H9 (cell line): ENCODE data around the gene PEX10. TPM values are rescaled to one million over a fixed set of nuclear protein-coding genes. Genes with fewer than 3 reads are reported as not detected.

Source experiments
- DNase-seq: peaks from one replicate; pipeline ENCODE4 v3.0.0-alpha.2; 2017
- H2AFZ ChIP-seq: one replicate; pipeline ENCODE4 v1.6.1; 2013; ENCODE audit warnings: mild to moderate bottlenecking, low read length, control low read depth, moderate library complexity
- H2AK5ac ChIP-seq: 2 replicates; pipeline ENCODE4 v1.6.1; 2013; ENCODE audit warnings: low read length, control low read depth, mixed read lengths; ENCODE audit not compliant: insufficient read length
- H2BK120ac ChIP-seq: one replicate; pipeline ENCODE4 v1.6.1; 2013; ENCODE audit warnings: low read depth, mild to moderate bottlenecking, low read length, control low read depth, inconsistent platforms; ENCODE audit not compliant: poor library complexity, severe bottlenecking
- H2BK12ac ChIP-seq: 2 replicates; pipeline ENCODE4 v1.6.1; 2013; ENCODE audit warnings: low read length, control low read depth, mixed read lengths, low read depth; ENCODE audit not compliant: insufficient read length
- H2BK15ac ChIP-seq: 2 replicates; pipeline ENCODE4 v1.6.1; 2013; ENCODE audit warnings: low read depth, low read length, control low read depth
- H2BK20ac ChIP-seq: one replicate; pipeline ENCODE4 v1.6.1; 2013; ENCODE audit warnings: low read depth, mild to moderate bottlenecking, low read length, control low read depth, inconsistent platforms; ENCODE audit not compliant: poor library complexity, severe bottlenecking
- H2BK5ac ChIP-seq: 2 replicates; pipeline ENCODE4 v1.6.1; 2013; ENCODE audit warnings: low read length, control low read depth, mixed read lengths; ENCODE audit not compliant: insufficient read length
- H3K14ac ChIP-seq: 2 replicates; pipeline ENCODE4 v1.6.1; 2013; ENCODE audit warnings: low read length, control low read depth; ENCODE audit not compliant: insufficient read depth
- H3K18ac ChIP-seq: 2 replicates; pipeline ENCODE4 v1.6.1; 2013; ENCODE audit warnings: low read depth, mild to moderate bottlenecking, mixed read lengths, low read length, control low read depth; ENCODE audit not compliant: insufficient read length
- H3K23ac ChIP-seq: 2 replicates; pipeline ENCODE4 v1.6.1; 2013; ENCODE audit warnings: low read length, control low read depth, mixed read lengths, low read depth; ENCODE audit not compliant: insufficient read length
- H3K23me2 ChIP-seq: 2 replicates; pipeline ENCODE4 v1.6.1; 2013; ENCODE audit warnings: low read depth, mild to moderate bottlenecking, mixed read lengths, low read length, control low read depth; ENCODE audit not compliant: insufficient read length, poor library complexity, severe bottlenecking
- H3K27ac ChIP-seq: 2 replicates; pipeline ENCODE4 v1.5.1; 2013; ENCODE audit warnings: low read length, control low read depth, mixed read lengths, low read depth; ENCODE audit not compliant: insufficient read length
- H3K27me3 ChIP-seq: 2 replicates; pipeline ENCODE4 v1.6.1; 2013; ENCODE audit warnings: low read length, control low read depth, inconsistent platforms; ENCODE audit not compliant: insufficient read depth
- H3K4ac ChIP-seq: 2 replicates; pipeline ENCODE4 v1.6.1; 2013; ENCODE audit warnings: low read depth, mild to moderate bottlenecking, control low read depth, inconsistent platforms, low read length, moderate library complexity
- H3K4me1 ChIP-seq: 2 replicates; pipeline ENCODE4 v1.6.1; 2013; ENCODE audit warnings: low read length, control low read depth, inconsistent platforms; ENCODE audit not compliant: insufficient read depth
- H3K4me2 ChIP-seq: 2 replicates; pipeline ENCODE4 v1.6.1; 2013; ENCODE audit warnings: low read length, control low read depth, mixed read lengths; ENCODE audit not compliant: insufficient read length, insufficient read depth
- H3K56ac ChIP-seq: 2 replicates; pipeline ENCODE4 v1.6.1; 2013; ENCODE audit warnings: low read depth, mild to moderate bottlenecking, mixed read lengths, low read length, control low read depth; ENCODE audit not compliant: insufficient read length
- H3K79me1 ChIP-seq: 2 replicates; pipeline ENCODE4 v1.6.1; 2013; ENCODE audit warnings: low read depth, mild to moderate bottlenecking, moderate library complexity, low read length, control low read depth, inconsistent platforms; ENCODE audit not compliant: insufficient read depth, poor library complexity, severe bottlenecking
- H3K79me2 ChIP-seq: 2 replicates; pipeline ENCODE4 v1.6.1; 2013; ENCODE audit warnings: low read length, control low read depth, inconsistent platforms; ENCODE audit not compliant: insufficient read depth
- H3K9ac ChIP-seq: 2 replicates; pipeline ENCODE4 v1.6.1; 2013; ENCODE audit warnings: low read length, control low read depth, mixed read lengths; ENCODE audit not compliant: insufficient read length; ENCODE audit errors: extremely low read depth
- H3K9me3 ChIP-seq: one replicate; pipeline ENCODE4 v1.6.1; 2013; ENCODE audit warnings: low read depth, low read length, inconsistent platforms; ENCODE audit not compliant: control insufficient read depth
- H3T11ph ChIP-seq: one replicate; pipeline ENCODE4 v1.6.1; 2013; ENCODE audit warnings: mild to moderate bottlenecking, low read length, control low read depth, inconsistent platforms
- H4K20me1 ChIP-seq: one replicate; pipeline ENCODE4 v1.6.1; 2013; ENCODE audit not compliant: control insufficient read depth, insufficient read length, insufficient read depth
- H4K5ac ChIP-seq: 2 replicates; pipeline ENCODE4 v1.6.1; 2013; ENCODE audit warnings: low read depth, mild to moderate bottlenecking, mixed read lengths, low read length, control low read depth; ENCODE audit not compliant: insufficient read length
- H4K8ac ChIP-seq: replicated peaks from 2 replicates; pipeline ENCODE4 v1.6.1; 2013; ENCODE audit warnings: low read length, control low read depth, mixed read lengths, low read depth; ENCODE audit not compliant: insufficient read length
- H4K91ac ChIP-seq: 2 replicates; pipeline ENCODE4 v1.6.1; 2013; ENCODE audit warnings: low read depth, mild to moderate bottlenecking, moderate library complexity, mixed read lengths, low read length, control low read depth; ENCODE audit not compliant: insufficient read length
- H3K27ac Mint-ChIP-seq, 3 experiments: 2 replicates in 2 of 3; 3 replicates in 1 of 3; pipeline ENCODE4 v1.8.0; 2020 to 2021; ENCODE audit warnings: mixed read lengths in 3 of 3, mild to moderate bottlenecking in 1 of 3, moderate library complexity in 1 of 3
- H3K27me3 Mint-ChIP-seq: 2 replicates; pipeline ENCODE4 v1.8.0; 2021; ENCODE audit warnings: low read depth, mild to moderate bottlenecking, moderate library complexity, mixed read lengths
- H3K36me3 Mint-ChIP-seq, 3 experiments: 2 replicates in 2 of 3; 3 replicates in 1 of 3; pipeline ENCODE4 v1.8.0; 2020 to 2021; ENCODE audit warnings: low read depth in 3 of 3, mixed read lengths in 3 of 3; ENCODE audit not compliant: insufficient read depth in 1 of 3
- H3K4me1 Mint-ChIP-seq, 2 experiments: 2 replicates each; pipeline ENCODE4 v1.8.0; 2020; ENCODE audit warnings: mixed read lengths in 2 of 2
- H3K4me3 Mint-ChIP-seq, 2 experiments: 2 replicates in 1 of 2; 3 replicates in 1 of 2; pipeline ENCODE4 v1.8.0; 2020 to 2021; ENCODE audit warnings: mild to moderate bottlenecking in 2 of 2, mixed read lengths in 2 of 2, moderate library complexity in 1 of 2
- H3K9me3 Mint-ChIP-seq, 2 experiments: 2 replicates in 1 of 2; 3 replicates in 1 of 2; pipeline ENCODE4 v1.8.0; 2020; ENCODE audit warnings: mild to moderate bottlenecking in 2 of 2, mixed read lengths in 2 of 2, moderate library complexity in 1 of 2
- CTCF ChIP-seq: fragments of 200-600 bp; sonication (generic); conservative IDR thresholded peaks from 3 replicates; pipeline ENCODE4 v1.8.0; 2021; ENCODE audit warnings: antibody characterized with exemption, mild to moderate bottlenecking
- WGBS: extraction: QIAGEN DNeasy Blood & Tissue Kit; methylation state at CpG from one replicate; pipeline ENCODE4 v1.1.7; 2013; ENCODE audit warnings: missing lambda C conversion rate, low lambda C conversion rate, mixed read lengths; ENCODE audit not compliant: insufficient read length; ENCODE audit errors: extremely low coverage; 5-methylcytosine and 5-hydroxymethylcytosine counted together
- total RNA-seq: library from RNA; stranded (reverse); gene quantifications from 2 replicates; pipeline ENCODE4 v1.2.1, GENCODE V29; 2021

Gene PEX10
- total RNA-seq, 1 experiment from 2014 or later: 34.4 TPM

- Histone ChIP-seq H3K23ac (no peak overlapping the region), H3K27me3 (no peaks in the 10 kb centered on the region), H4K91ac (no peak overlapping the region), H3K27ac (no peak overlapping the region), H4K8ac (no peak overlapping the region), H3K4ac (no peak overlapping the region), H2AFZ (no peak overlapping the region), H3T11ph (no peak overlapping the region), H3K23me2 (no peaks in the 10 kb centered on the region), H3K14ac (no peak overlapping the region), H2BK5ac (no peak overlapping the region), H4K5ac (no peak overlapping the region), H2BK15ac (no peak overlapping the region), H2BK12ac (no peak overlapping the region), H2BK120ac (no peak overlapping the region), H4K20me1 (no peaks in the 10 kb centered on the region), H3K4me1 (no peaks in the 10 kb centered on the region), H3K79me2 (no peaks in the 10 kb centered on the region; the same call in 1 of the 2 replicates), H3K18ac (no peak overlapping the region), H2BK20ac (no peak overlapping the region), H3K79me1 (no peaks in the 10 kb centered on the region), H3K9ac (no peak overlapping the region), H3K9me3 (no peaks in the 10 kb centered on the region), H3K4me2 (no peak overlapping the region), H2AK5ac (no peak overlapping the region), H3K56ac (no peak overlapping the region)
- H3K9me3 Mint-ChIP-seq: no peaks in the 10 kb centered on the region
- H3K27ac Mint-ChIP-seq: no peak overlapping the region
- H3K36me3 Mint-ChIP-seq: peaks cover 8 to 85% (median 79%) of the 10 kb centered on the region in 3 experiments; a peak in 6 of 7 replicates
- no CpG with 5 or more reads among the region's 14 CpGs for WGBS
- H3K4me3 Mint-ChIP-seq: 0 out of 5 replicates have a peak overlapping the region, but pooled peaks of 1 of the 2 experiments have one; percentile 23
- no peak for DNase-seq
- H3K4me1 Mint-ChIP-seq: no peaks in the 10 kb centered on the region
- no peaks in the 10 kb centered on the region for H3K27me3 Mint-ChIP-seq
- no peak for TF ChIP-seq CTCF
Observed at GRCh38 chr1:2400950-2401649, 11.3 kb downstream of the PEX10 start.
